HepG2 (cell line): ENCODE results near the gene NOM1. TPM values are rescaled to one million over a fixed set of nuclear protein-coding genes. Genes with fewer than 3 reads are reported as not detected.

Experiments
- AGO2 ChIP-seq: fragments of 200-400 bp; formaldehyde crosslinking; optimal IDR thresholded peaks from 2 replicates; pipeline ENCODE3; 2017; ENCODE audit warnings: mild to moderate bottlenecking, low read depth, low read length, moderate library complexity
- GATAD1 ChIP-seq: IDR thresholded peaks from 2 replicates; pipeline ENCODE4 v1.6.1; 2016; ENCODE audit warnings: missing genetic modification reagents, missing compliant biosample characterization
- KLF15 ChIP-seq: sonication (generic); formaldehyde crosslinking; IDR thresholded peaks from 2 replicates; pipeline ENCODE4 v1.8.1; 2023; ENCODE audit warnings: borderline replicate concordance, mild to moderate bottlenecking, inconsistent platforms, missing genetic modification reagents, mixed read lengths
- MIER2 ChIP-seq: IDR thresholded peaks from 2 replicates; pipeline ENCODE4 v1.6.1; 2016; ENCODE audit warnings: missing biosample characterization, missing genetic modification reagents
- MXI1 ChIP-seq: IDR thresholded peaks from 3 replicates; pipeline ENCODE4 v1.6.1; 2012; ENCODE audit warnings: low read depth, low read length, inconsistent platforms, borderline replicate concordance
- NFE2L2 ChIP-seq: fragments of 150-350 bp; IDR thresholded peaks from 2 replicates; pipeline ENCODE4 v1.6.1; 2014; ENCODE audit warnings: low read length
- NR0B2 ChIP-seq: sonication (generic); formaldehyde crosslinking; IDR thresholded peaks from 2 replicates; pipeline ENCODE4 v1.4.0; 2020; ENCODE audit warnings: mild to moderate bottlenecking, missing genetic modification reagents
- NR1H2 ChIP-seq: sonication (generic); formaldehyde crosslinking; IDR thresholded peaks from 2 replicates; pipeline ENCODE4 v1.8.1; 2022; ENCODE audit warnings: low read depth, missing genetic modification reagents, borderline replicate concordance
- POGZ ChIP-seq: sonication (generic); formaldehyde crosslinking; IDR thresholded peaks from 2 replicates; pipeline ENCODE4 v1.4.0; 2020; ENCODE audit warnings: mild to moderate bottlenecking, missing genetic modification reagents
- SPEN ChIP-seq: sonication (generic); formaldehyde crosslinking; IDR thresholded peaks from 2 replicates; pipeline ENCODE4 v1.5.1; 2020; ENCODE audit warnings: low read depth, mild to moderate bottlenecking, missing genetic modification reagents
- ZBTB4 ChIP-seq: sonication (generic); formaldehyde crosslinking; IDR thresholded peaks from 2 replicates; pipeline ENCODE4 v1.4.0; 2020; ENCODE audit warnings: missing genetic modification reagents, mild to moderate bottlenecking, borderline replicate concordance
- ZFX ChIP-seq: sonication (generic); formaldehyde crosslinking; IDR thresholded peaks from 2 replicates; pipeline ENCODE4 v1.4.0; 2020; ENCODE audit warnings: mild to moderate bottlenecking, low read depth, missing genetic modification reagents, moderate library complexity
- ZMAT5 ChIP-seq: sonication (generic); formaldehyde crosslinking; IDR thresholded peaks from 2 replicates; pipeline ENCODE4 v1.5.0; 2020; ENCODE audit warnings: mild to moderate bottlenecking, low read depth, missing genetic modification reagents, borderline replicate concordance
- ZNF264 ChIP-seq: sonication (generic); formaldehyde crosslinking; IDR thresholded peaks from 2 replicates; pipeline ENCODE4 v1.4.0; 2020; ENCODE audit warnings: missing genetic modification reagents
- ZNF503 ChIP-seq: sonication (generic); formaldehyde crosslinking; IDR thresholded peaks from 2 replicates; pipeline ENCODE4 v1.4.0; 2020; ENCODE audit warnings: missing genetic modification reagents
- ZNF569 ChIP-seq: sonication (generic); formaldehyde crosslinking; IDR thresholded peaks from 2 replicates; pipeline ENCODE4 v1.5.0; 2020; ENCODE audit warnings: mild to moderate bottlenecking, missing genetic modification reagents, moderate library complexity, borderline replicate concordance
- ZNF687 ChIP-seq: sonication (generic); formaldehyde crosslinking; IDR thresholded peaks from 2 replicates; pipeline ENCODE4 v1.5.1; 2020; ENCODE audit warnings: mild to moderate bottlenecking, missing genetic modification reagents, moderate library complexity
- polyA plus RNA-seq, 8 experiments: library from polyadenylated mRNA; depleted of rRNA in 3 of 8; stranded (reverse) in 7 of 8; unstranded in 1 of 8; fragments of >200 nt; fragmentation: Illumina TruSeq in 4 of 8; extraction: Trizol in 4 of 8; gene quantifications; 2 replicates each; pipeline versions ENCODE4 v1.2.1 to v1.2.3, GENCODE V29; 2011 to 2016; ENCODE audit warnings: low read depth in 4 of 8, missing spikeins in 1 of 8, mixed read lengths in 1 of 8; ENCODE audit not compliant: insufficient read depth in 1 of 8
- total RNA-seq, 5 experiments: library from RNA; depleted of rRNA; stranded (reverse); fragments of >200 nt; fragmentation: Illumina TruSeq; extraction: Trizol; gene quantifications; 2 replicates each; pipeline ENCODE4 v1.2.3, GENCODE V29; 2016; ENCODE audit warnings: low read depth in 1 of 5

The NOM1 gene
- total and polyA plus RNA-seq, 2 of the 13 experiments (the other 11 are each of a cell fraction or from before 2014, with no cell fraction given), result 14.2 to 26.2 TPM

GRCh38 chr7:157011333-157012112 is 62.0 kb downstream of the NOM1 start (continued):
- TF ChIP-seq ZNF687 (CRISPR knock-in tag) (peak; percentile 96), ZNF264 (no peak), NFE2L2 (no peak), SPEN (CRISPR knock-in tag) (0 out of 2 replicates have a peak, but pooled peaks have one; percentile 46), ZNF503 (CRISPR knock-in tag) (peak; percentile 79; the same call in 1 of the 2 replicates), POGZ (CRISPR knock-in tag) (0 out of 2 replicates have a peak, but pooled peaks have one; percentile 14), MXI1 (no peak), KLF15 (CRISPR knock-in tag) (no peak), ZBTB4 (CRISPR knock-in tag) (no peak), GATAD1 (0 out of 2 replicates have a peak, but pooled peaks have one; percentile 27), NR0B2 (CRISPR knock-in tag) (0 out of 2 replicates have a peak, but pooled peaks have one; percentile 60), ZNF569 (no peak), NR1H2 (CRISPR knock-in tag) (no peak), ZFX (CRISPR knock-in tag) (peak; percentile 69), ZMAT5 (CRISPR knock-in tag) (no peak), MIER2 (no peak), AGO2 (peak; percentile 37)
